T-helper 2 cell (primary cell): ENCODE measurements around the gene NPFFR1.

Experiments used
- DNase-seq, 5 experiments: peaks; one replicate each; pipeline versions ENCODE4 v3.0.0 to v3.0.0-alpha.2; 2012 to 2022
- total RNA-seq, 2 donors: gene quantifications; one replicate each; lab custom pipeline; 2026; lab: John Stamatoyannopoulos, UW

NPFFR1 gene, protein sequence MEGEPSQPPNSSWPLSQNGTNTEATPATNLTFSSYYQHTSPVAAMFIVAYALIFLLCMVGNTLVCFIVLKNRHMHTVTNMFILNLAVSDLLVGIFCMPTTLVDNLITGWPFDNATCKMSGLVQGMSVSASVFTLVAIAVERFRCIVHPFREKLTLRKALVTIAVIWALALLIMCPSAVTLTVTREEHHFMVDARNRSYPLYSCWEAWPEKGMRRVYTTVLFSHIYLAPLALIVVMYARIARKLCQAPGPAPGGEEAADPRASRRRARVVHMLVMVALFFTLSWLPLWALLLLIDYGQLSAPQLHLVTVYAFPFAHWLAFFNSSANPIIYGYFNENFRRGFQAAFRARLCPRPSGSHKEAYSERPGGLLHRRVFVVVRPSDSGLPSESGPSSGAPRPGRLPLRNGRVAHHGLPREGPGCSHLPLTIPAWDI
- 0 reads per million in 2 donors for total RNA-seq

DNA sequence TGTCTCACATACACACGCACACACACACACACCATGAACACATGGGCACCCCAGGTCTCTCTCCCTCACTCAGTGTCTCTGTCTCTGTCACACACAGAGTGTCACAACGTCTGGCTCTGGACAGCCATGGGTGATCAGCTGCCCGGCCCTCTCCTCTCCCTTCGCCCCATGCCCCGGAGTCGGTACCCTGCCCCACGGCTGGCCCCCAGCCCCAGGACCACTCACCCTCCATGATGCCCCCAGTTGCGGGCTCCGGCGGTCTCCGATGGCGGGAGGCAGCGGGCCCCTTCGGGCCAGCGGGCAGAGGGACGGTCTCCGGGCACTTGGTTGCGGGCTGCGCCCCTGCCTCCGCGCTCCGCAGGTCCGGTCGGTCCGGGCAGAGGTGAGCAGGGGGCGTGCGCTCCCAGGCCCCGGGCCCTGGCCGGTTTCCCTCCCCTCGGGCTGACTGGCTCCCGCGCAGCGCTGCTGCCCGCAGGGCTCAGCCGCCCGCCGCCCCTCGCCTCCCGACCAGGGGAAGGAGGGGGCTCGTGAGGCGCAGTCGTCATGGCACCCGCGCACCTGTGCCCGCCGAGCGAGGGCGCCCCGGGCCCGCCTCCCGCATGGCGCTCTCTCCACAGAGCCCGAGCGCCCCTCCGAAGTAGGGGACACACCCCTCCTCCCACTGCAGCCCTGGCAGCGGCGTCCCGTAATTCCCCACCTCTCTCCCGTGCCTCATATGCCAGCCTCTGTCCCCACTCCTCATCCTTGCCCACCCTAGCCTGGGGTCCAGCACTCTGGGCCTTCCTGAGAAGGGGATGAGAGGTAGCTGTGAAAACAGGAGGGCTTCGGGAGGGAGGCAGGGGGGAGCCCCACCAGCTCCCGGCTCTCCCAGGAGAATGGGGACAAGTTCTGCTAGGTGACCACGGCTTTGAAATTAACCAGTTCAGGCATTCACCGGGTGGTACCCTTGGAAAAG lies at the start of gene NPFFR1:
TSS of gene NPFFR1 (minus strand) at position 560 of the 955 bp plus-strand sequence. CDS start at position 232, 328 bp downstream.
- no peak for DNase-seq

DNA sequence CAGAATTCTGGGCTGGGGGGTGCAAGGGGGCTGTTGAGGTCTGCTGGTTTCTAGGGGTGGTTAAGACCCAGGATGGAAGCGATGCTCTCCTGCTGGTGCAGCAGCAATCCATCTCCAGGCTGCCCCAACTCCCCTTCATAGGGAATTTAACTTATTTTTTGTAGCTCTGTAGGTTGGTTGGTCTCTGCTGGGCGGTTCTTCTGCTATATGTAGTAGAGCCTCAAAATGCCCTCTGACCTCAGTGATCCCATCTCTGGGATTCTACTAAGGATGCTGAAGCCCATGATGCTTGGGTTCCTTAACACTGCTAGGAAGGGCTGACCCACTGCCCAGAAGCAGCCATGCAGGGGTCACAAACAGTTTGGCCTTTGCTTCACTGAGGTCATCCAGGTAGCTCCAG lies 49.5 kb upstream of the NPFFR1 start:
- no peak for DNase-seq

DNA sequence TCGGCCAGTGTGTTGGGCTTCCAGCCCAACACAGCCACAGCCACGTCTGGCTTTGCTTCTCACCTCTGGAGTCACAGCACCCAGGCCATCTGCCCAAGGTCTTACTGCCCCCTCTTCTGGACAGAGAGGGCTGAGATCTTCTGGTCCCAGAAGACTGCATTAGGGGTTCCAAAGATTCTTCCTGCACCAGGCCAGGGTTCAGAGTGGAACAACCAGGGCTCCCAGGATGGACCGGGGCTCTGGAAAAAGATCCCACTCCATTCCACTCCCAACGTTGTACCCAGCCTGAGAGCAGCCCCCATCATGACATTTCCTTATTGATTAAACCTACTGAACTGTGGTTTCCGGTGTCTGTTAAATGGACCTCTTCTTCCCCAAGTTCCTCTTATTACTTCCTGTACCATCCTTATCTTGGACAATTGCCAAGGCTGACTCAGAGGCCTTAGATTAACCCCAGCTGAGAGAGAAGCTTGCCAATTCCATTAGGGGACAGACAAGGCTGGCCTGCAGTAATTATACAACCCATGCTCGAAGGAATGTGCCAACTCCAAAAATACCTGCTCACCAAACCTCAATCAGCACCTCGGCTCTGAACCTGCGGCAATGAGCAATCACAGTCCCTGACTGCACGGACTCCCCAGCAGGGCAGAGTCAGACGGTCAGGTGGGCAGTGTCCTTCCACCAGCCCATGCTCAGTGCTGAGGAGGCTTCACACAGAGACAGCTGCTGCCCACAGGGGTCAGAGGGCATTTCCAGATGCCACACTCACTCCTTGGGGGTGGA lies 47.9 kb upstream of the NPFFR1 start:
- peak in 1 of 5 experiments; percentile 48 for DNase-seq

DNA sequence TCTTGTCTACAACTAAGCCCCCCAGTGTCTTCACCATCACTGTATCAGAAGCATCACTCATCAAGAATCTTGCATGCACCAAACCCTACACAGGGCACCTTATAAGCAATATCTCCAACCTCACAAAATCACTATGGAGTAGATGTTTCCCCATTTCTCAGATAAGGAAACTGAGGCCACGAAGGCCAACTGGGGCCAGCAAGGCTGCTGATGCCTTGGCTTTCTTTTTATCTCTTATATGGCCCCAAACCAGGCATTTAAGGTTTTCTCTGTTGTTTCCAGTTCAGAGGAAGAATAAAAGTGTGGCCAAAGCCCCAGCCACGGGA lies 47.3 kb upstream of the NPFFR1 start:
- no peak for DNase-seq

DNA sequence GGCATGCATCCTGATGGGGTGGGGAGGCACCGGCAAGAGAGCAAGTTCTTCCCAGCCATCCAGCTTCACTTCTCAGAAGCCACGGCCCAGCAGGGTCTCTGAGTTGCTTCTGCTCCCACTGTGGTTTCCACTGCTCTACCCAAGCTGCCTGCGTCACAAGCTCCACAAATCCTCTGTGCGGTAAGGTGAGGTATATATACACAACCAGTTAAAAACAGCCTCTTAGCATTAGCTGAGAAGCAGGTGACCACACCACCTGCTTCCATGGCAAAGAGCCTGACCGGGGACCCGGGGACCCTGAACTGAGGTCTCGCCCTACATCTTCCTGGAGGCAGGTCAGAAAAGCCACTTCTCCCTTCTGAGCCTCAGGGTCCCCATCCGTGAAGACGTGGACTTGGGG lies 46.9 kb upstream of the NPFFR1 start:
- DNase-seq: no peak

DNA sequence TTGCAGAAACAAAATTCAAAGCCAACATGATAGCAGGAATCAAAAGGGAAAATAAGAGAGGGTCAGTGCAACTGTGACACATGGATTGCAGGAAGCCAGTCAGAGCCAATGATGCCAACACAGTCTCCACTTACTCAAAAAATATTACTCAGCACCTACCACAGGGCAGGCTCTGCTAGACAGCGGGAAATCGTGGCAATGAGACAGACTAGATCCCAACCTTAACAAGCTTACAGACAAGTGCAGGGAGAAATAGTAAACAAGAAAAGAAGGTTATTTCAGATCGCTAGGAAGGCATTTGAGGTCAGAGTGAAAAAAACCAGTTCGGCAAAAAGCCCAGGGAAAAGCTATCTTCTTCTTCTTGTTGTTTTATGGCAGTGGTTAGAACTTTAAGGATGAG lies 45.2 kb upstream of the NPFFR1 start:
- DNase-seq: no peak

DNA sequence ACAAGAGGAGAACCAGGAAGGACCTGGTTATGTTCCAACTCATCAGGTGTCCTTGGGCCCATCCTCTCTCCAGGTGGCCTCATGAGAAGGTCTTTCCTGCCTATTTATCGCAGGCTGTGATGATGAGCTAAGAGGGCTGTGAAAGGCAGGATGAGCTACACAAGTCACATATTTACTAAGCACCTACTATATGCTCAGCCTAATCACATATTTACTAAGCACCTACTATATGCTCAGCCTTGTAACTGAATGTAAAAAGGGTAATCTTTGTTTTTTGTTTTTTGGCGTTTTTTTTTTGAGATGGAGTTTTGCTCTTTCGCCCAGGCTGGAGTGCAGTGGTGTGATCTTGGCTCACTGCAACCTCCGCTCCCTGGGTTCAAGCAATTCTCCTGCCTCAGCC lies 44.2 kb upstream of the NPFFR1 start:
- DNase-seq: no peak

DNA sequence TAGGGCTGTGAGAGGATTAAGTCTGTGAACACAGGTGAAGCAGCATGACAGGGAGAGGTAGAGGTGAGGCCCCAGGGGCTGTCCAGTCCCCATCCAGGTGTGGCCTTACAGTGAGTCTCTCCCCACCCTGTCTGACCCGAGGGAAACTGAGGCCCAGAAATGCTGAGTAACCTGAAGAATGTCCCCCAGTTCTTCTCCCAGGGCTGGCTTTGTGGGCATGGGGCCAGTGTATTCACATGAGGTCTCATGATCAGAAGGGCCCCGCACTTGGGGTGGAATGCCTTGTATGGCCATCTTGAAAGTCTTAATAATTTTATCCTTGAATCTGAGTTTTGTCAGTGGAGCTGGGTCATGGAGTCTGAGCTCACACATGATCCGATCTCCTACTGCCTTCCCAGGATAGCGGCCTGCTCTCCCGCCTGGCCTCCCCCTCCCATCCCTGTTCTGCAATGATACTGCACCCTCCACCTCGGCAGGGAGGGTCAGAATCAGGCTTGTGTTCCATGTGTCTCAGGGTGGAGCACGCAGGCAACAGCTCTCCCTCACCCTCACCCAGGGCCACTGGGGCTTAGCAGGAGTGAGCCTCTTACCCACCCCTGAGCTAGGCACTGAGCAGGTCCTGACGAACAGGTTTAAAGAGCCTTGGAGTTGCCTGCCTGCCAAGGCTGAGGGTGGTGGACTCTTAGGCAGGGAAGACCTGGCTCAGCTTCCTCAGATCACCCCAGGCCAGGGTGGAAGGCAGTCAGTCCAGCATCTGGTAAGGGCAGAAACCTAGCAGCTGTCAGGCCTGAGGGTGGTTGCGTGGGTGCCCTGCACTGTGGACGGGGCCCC lies 41.4 kb upstream of the NPFFR1 start:
- DNase-seq: no peak

DNA sequence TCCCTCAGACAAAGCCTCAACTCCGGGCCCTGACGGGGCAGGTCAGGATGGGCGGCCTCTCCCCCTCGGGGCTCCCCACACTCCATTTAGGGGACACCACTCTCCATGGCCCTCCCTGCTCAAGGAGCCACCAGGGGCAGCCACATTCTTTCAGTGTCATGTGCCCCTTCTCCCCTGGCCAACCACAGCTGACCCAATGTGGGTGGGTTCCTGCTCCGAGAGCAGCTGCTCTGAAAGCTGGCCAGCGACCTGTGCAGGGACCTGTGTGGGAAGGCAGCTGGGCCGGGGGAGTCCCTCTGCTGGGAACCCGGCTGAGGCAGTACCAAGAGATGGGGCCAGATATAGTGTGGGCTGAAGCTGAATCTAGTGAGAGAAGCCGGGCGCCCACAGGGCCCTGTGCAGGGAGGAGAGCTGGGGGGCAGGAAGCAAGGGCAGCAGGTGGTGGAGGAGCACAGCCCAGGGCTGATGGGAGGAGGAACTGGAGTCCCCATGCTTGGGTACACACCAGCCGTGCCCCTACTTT lies 40.6 kb upstream of the NPFFR1 start:
- no peak for DNase-seq

DNA sequence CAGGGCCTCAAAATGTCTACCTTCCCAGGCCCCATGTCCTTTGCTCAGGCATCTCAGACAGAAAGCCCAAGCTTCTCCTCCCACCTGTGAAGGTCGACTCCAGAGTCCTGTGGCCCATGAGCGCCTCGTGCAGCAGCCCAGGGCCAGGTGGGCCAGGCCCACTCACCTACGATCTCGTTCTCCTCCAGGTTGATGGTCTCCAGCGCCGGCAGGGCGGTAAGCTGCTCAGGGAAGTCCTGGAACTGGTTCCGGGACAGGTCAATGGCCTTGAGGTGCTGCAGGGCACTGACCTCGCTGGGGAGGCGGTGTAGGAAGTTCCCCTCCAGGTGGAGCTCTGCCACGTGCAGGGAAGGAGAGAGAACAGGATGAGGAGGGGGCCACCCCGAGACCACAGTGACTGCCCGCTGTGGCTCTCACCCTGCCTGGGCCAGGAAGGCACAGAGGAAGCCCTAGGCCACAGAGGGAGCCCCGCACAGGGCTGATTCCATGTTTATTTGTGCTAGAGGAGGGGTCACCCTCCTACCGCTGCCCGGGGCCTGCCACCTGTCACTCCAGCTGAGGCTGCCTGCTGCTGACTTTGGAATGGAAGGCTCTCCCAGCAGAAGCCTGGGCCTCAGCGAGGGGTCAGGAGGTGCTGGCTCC lies 40.0 kb upstream of the NPFFR1 start:
- no peak for DNase-seq

DNA sequence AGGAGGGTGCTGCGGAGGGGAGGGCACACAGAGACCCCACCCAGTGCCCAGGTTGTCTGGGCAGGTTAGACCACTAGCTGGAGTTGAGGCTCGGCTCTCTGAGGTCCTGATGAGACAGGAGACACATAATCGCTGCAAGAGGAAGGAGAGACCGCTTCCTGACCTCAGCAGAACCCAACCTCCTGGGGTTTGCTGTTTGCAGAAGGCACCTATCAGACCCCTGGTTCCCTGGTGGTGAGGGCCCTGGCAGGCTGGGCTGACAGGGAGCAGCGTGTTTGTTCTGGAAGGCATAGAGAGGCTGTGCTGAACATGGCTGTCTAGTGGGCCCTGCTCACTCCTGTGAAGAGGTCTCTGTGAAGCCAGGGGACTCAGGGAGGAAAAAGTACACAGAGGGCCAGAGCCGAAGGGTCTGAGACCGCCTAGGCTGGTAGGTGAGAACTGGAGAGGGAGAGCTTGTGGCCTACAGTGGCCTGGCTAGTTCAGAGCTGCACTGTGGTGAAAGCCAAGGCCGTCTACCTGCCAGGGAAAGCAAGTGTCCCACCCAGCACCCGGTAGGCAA lies 39.4 kb upstream of the NPFFR1 start:
- peak in 2 of 5 experiments; percentile 35 to 39 for DNase-seq

DNA sequence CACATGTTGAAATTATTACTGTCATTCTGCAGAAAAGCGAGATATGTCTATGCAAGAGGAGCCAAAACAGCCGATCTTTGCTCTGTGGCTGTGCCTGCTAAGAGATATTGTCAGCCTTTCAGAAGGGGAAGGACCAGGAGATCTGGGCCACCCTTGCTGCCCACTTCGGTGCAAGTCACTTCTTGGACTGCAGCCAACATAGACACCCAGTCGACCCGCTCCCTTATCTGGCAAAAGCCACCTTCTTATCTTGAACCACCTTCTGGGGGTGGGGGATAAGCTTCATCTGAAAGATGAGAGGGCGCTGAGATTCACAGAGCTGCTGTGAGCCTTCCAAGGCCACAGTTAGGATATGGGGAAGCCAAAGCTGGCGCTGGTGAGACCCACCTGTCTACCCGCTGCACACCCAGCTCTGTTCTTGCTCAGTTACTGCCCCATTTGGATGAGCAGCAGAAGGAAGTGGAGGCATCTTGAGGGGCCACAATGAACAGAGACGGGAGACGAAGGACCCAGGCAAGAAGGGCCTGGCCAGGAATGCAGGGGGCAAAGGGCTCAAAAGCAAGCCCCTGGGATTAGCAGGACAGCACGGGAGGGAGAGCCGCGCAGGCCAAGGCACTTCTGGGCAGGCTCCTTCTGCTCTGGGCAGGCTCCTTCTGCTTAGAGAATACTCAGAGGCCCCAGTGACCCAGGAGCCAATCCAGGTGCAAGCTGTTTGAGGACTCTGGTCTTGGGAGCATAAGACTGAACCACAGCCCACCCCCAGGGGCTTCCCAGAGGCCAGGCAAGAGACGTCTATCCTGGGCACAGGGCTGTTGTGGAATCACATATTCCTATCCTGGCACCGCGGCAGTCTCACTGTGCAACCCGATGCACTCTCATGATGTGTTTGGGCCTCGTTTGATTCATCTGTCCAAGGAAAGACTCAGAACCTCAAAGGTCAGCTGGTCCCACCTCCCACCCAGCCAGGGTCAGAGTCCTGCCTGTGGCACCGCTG lies 38.4 kb upstream of the NPFFR1 start:
- DNase-seq: no peak

DNA sequence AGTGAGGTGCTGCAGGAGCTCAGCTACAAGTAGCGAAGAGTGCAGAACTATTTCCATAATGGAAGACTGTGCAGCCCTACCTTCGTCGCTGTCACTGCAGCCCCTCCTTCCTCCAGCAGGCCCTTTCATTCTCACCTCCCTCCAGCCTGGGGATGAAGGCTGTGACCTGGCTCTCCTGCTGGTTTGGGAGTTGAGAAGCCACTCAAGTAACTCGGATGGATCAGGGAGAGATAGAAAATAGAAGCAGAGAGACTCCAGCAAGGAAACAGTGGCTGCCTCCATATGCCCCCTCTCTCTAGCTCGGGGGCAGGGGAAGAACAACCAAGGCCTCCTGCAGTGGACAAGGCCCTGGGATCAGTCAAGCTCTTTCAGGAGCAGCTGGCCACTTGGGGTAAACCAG lies 37.4 kb upstream of the NPFFR1 start:
- DNase-seq: no peak

DNA sequence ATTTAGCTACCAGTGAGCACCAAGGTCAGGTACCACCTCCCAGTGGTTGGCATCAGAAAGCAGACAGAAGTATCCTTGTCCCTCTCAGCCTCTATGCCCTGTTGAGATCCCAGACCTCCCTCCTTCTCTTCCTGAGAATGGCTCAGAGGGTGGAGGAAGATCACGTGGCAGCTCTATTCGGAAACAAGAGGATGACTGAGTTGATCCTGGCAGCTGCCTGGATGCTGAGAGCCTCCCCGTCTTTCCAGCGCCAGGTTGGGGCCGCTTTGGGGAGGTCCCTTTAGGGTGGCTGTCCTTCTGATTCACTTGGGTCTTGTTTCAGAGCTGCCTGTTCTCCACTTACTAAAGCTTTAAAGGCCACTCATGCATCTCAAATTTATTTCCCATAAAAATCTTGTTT lies 36.9 kb upstream of the NPFFR1 start:
- no peak for DNase-seq

DNA sequence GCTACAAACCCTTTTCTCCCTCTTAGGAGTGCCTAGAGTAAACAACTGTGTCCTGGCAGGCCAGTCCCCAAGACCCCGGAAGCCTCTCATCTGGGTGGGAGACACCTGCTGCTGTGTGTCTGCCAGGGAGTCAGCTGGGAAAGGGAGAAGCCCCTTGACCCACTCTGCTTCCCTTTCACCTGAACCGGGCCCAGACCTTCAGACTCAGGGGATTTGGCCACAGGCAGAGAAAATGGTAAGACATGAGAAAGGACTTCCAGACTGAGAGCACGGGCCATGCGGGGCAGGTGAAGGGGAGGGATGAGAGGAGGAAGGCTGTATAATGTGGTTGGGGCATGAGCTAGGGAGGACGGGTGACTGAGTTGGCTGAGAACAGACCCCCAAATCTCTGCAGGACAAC lies 36.0 kb upstream of the NPFFR1 start:
- no peak for DNase-seq

DNA sequence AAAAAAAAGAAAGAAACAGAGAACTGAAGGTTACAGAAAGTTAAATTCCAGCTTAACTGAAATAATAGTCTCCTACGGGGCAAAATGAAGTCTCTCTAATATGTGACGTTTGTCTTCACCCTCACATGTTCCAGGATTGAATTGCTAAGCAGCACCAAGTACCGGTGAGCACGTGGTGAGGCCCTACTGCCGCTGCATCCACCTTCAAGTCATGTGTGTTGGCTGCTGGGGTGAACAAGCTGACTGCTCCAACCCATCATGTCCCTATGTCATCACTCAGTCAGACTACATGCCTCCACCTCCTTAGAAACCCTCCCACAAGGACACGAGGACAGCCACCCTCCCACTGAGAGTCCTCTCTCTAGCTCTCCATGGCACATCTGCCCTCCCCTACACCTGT lies 35.4 kb upstream of the NPFFR1 start:
- no peak for DNase-seq

DNA sequence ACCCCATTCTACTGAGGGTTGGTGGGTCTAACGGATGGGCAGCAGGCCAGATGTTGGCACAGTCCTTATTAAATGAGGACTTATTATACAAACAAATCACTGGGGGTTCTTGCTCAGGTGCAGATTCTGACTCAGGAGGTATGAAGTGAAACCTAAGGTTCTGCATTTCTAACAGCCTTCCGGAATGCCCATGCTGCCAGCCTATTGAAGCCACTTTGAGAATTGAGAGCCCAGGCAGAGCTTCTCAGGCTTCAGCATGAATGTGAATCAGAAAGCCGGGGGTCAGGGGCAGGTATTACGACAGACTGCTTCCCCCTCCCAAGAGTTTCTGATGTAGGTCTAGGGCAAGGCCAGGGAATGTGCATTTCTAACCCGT lies 34.1 kb upstream of the NPFFR1 start:
- no peak for DNase-seq

DNA sequence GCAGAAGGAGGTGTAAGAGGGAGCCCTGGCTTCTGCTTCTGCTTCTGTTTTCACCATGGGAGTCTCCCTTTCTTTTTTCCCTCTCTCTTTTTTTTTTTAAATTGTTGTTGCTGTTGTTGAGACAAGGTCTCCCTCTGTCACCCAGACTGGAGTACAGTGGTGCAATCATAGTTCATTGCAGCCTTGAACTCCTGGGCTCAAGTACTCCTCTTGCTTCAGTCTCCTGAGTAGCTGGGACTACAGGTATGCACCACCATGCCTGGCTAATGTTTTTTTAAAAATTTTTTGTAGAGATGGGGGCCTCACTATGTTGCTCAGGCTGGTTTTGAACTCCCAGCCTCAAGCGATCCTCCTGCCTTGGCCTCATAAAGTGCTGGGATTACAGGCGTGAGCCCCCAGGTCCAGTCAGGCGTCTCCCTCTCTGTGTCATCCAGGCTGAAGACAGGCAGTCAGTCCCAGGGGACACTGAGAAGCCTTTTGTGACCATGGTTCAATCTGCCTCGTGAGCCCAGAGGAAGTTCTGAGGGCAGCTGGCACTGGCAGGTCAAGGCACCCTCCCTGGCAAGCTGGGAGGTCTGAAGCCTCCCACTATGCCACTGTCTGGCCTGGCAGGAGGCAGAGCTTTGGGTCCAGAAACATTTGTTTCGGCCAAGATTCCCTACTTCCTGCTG lies 33.6 kb upstream of the NPFFR1 start:
- no peak for DNase-seq

DNA sequence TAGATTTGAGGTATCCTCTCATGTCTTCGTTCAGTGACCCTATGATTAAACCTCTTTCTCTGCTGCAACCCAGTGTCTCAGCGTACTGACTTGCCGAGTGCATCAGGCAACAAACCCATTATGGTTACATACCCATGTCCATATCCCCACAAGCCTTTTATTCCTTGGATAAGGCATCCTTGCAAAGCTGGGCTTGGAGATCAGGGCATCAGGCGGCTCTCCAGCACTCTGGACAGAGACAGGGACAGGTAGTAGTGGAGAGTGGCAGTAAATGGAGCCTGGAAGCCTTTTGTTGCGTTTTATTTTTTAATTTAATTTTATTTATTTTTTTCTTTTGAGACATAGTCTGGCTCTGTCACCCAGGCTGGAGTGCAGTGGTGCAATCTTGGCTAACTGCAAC lies 32.0 kb upstream of the NPFFR1 start:
- DNase-seq: no peak
